Subcutaneous adipose tissue (tissue), 4 donors: ENCODE results near the gene GSTT4. TPM values are rescaled to one million over a fixed set of nuclear protein-coding genes. Genes with fewer than 3 reads are reported as not detected.

ENCODE experiments used
- total RNA-seq, 4 donors: library from RNA; depleted of rRNA; stranded (reverse); fragments of >200 nt; gene quantifications; one replicate each; pipeline ENCODE4 v1.1.0, GENCODE V29; 2016
- TF ChIP-seq, protein P1 (sequence below): fragments of 450-650 bp; IDR thresholded peaks from one replicate; pipeline ENCODE4 v1.5.1; 2016; ENCODE audit warnings: low read depth, mild to moderate bottlenecking, control low read depth, antibody characterized with exemption, moderate library complexity

Gene GSTT4
- not detected for total RNA-seq

GRCh38 chr22:24005201-24005600 lies at the start of gene GSTT4:
GSTT4 (minus strand) TSS chr22:24005453; CDS start chr22:24005356, 97 bp downstream.
- TF ChIP-seq, protein P1, sequence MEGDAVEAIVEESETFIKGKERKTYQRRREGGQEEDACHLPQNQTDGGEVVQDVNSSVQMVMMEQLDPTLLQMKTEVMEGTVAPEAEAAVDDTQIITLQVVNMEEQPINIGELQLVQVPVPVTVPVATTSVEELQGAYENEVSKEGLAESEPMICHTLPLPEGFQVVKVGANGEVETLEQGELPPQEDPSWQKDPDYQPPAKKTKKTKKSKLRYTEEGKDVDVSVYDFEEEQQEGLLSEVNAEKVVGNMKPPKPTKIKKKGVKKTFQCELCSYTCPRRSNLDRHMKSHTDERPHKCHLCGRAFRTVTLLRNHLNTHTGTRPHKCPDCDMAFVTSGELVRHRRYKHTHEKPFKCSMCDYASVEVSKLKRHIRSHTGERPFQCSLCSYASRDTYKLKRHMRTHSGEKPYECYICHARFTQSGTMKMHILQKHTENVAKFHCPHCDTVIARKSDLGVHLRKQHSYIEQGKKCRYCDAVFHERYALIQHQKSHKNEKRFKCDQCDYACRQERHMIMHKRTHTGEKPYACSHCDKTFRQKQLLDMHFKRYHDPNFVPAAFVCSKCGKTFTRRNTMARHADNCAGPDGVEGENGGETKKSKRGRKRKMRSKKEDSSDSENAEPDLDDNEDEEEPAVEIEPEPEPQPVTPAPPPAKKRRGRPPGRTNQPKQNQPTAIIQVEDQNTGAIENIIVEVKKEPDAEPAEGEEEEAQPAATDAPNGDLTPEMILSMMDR: no peak

DNA sequence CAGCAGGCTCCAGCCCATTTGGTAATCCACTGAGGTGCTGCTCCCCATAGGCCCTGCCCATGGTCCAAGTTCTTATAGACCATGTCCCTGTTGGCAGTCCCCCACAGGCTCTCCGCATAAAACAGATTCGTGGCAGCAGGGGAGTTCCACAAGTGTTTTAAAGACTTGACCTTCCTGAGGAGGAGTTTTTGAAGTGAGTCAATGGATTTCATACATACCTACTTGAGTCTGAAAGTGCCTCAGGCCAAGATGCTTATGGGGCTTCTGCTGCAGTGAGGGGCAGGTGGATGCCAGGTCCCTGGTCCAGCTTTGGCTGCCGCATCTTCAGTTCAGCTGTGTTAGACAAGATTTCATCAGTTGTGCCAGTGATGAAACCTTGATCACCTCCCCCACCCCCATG lies 49.1 kb upstream of the GSTT4 start:
- TF ChIP-seq, protein P1: no peak

DNA sequence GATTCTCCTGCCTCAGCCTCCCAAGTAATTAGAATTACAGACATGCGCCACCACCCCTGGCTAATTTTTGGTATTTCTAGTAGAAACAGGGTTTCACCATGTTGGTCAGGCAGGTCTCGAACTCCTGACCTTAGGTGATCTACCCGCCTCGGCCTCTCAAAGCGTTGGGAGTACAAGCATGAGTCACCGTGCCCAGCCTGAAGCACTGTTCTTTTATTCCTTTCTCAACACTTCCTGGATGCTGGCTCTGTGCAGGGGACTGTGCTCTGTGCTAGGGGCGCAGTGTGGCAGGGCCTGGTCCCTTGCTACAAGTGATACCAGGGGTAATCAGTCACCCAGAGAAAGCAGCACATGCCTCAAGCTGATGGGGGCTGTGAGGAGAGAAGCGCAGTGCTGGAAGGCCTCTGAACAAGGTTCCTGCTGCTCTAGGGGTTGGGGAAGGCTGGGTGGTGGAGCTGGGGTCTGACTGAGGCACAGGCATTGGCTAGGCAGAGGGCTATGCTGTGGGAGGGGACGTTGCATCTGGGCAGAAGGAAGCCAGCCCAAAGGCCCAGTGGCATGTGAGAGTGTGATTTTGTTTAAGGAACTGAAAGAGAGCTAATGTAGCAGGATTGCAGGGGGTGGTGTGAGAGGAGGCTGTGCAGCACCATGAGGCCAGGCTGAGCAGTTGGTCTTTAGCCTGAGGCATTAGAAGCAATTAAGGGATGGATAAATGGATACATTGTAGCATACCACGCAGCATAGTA lies 48.4 kb upstream of the GSTT4 start:
- TF ChIP-seq, protein P1: no peak

- TF ChIP-seq, protein P1: no peak
Observed at GRCh38 chr22:24051568-24051967, 46.3 kb upstream of the GSTT4 start.

GRCh38 chr22:24051028-24051427 lies 45.8 kb upstream of the GSTT4 start:
- TF ChIP-seq, protein P1: no peak

DNA sequence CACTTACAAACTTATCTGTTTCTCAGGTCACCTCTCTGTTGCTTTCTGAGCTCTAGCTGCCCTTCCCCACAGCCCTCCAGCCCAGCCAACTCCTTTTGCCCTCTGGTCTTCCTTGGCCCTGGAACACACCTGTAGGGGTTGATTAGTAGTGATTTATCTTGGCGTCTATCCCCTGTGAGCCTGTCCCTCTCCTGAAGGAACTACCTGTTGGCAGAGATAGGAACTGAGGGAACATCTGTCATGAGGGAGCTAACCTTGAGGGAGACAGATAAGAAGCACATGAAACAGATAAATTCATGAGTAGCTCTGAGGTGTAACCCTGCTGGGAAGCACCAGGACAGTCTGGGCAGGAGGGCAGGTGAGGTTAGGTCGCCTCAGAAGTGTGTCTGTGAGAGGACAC lies 44.7 kb upstream of the GSTT4 start:
- TF ChIP-seq, protein P1: no peak

DNA sequence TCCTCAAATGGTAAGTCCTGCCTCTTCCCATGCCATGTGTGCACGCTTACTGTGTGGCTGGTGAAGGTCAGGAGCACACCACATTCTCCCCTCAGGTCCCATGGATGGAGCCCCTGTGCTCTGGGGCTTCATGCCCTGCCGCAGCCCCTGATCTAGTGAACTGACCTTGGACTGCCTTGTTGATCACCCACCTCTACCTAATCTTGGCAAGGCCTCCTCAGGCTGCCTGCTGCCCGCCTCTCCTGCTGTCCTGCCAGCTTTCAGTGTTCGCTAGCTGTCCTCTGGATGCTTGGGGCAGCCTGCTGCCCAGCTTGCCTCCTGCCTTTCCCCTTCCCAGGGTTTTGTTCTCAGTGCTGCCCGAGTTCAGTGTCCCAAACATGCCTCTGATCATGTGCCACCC lies 44.0 kb upstream of the GSTT4 start:
- TF ChIP-seq, protein P1: no peak
